HepG2 (cell line): ENCODE results near the gene DNMT1. TPM values are rescaled to one million over a fixed set of nuclear protein-coding genes. Genes with fewer than 3 reads are reported as not detected.
A peak's percentile ranks its signal among the peaks of the same experiment; 100 is the strongest.

ENCODE experiments used
- CHCHD3 ChIP-seq: sonication (generic); formaldehyde crosslinking; IDR thresholded peaks from 2 replicates; pipeline ENCODE4 v1.8.0; 2022; ENCODE audit warnings: mild to moderate bottlenecking, missing genetic modification reagents, moderate library complexity
- HMG20B ChIP-seq: conservative IDR thresholded peaks from 2 replicates; pipeline ENCODE4 v1.6.1; 2016; ENCODE audit warnings: missing genetic modification reagents, missing compliant biosample characterization
- MIER3 ChIP-seq: IDR thresholded peaks from 2 replicates; pipeline ENCODE4 v1.6.1; 2016; ENCODE audit warnings: missing compliant biosample characterization, borderline replicate concordance
- PAF1 ChIP-seq: IDR thresholded peaks from 2 replicates; pipeline ENCODE4 v1.6.1; 2016; ENCODE audit warnings: missing genetic modification reagents, missing compliant biosample characterization
- PHB2 ChIP-seq: fragments of 450-650 bp; IDR thresholded peaks from 2 replicates; pipeline ENCODE4 v1.6.1; 2018; ENCODE audit not compliant: partially characterized antibody
- POLR2A ChIP-seq, 2 experiments: IDR thresholded peaks; 2 replicates each; pipeline ENCODE4 v1.6.1; 2011; ENCODE audit warnings: low read depth in 2 of 2, low read length in 2 of 2, mild to moderate bottlenecking in 1 of 2, moderate library complexity in 1 of 2; ENCODE audit not compliant: insufficient read depth in 1 of 2
- ZFP36L2 ChIP-seq: sonication (generic); formaldehyde crosslinking; IDR thresholded peaks from 2 replicates; pipeline ENCODE4 v1.4.0; 2020; ENCODE audit warnings: missing genetic modification reagents
- ZNF264 ChIP-seq: sonication (generic); formaldehyde crosslinking; IDR thresholded peaks from 2 replicates; pipeline ENCODE4 v1.4.0; 2020; ENCODE audit warnings: missing genetic modification reagents
- ZNF329 ChIP-seq: sonication (generic); formaldehyde crosslinking; IDR thresholded peaks from 2 replicates; pipeline ENCODE4 v1.9.0; 2021; ENCODE audit warnings: low read depth, mild to moderate bottlenecking, missing genetic modification reagents
- ZNF589 ChIP-seq: sonication (generic); formaldehyde crosslinking; conservative IDR thresholded peaks from 2 replicates; pipeline ENCODE4 v1.8.0; 2022; ENCODE audit warnings: mild to moderate bottlenecking, moderate library complexity, missing genetic modification reagents
- ZNF615 ChIP-seq: sonication (generic); formaldehyde crosslinking; IDR thresholded peaks from 2 replicates; pipeline ENCODE4 v1.5.0; 2020; ENCODE audit warnings: mild to moderate bottlenecking, missing genetic modification reagents, borderline replicate concordance
- ZNF772 ChIP-seq: sonication (generic); formaldehyde crosslinking; IDR thresholded peaks from 2 replicates; pipeline ENCODE4 v1.5.0; 2020; ENCODE audit warnings: mild to moderate bottlenecking, missing genetic modification reagents
- polyA plus RNA-seq, 8 experiments: library from polyadenylated mRNA; depleted of rRNA in 3 of 8; stranded (reverse) in 7 of 8; unstranded in 1 of 8; fragments of >200 nt; fragmentation: Illumina TruSeq in 4 of 8; extraction: Trizol in 4 of 8; gene quantifications; 2 replicates each; pipeline versions ENCODE4 v1.2.1 to v1.2.3, GENCODE V29; 2011 to 2016; ENCODE audit warnings: low read depth in 4 of 8, missing spikeins in 1 of 8, mixed read lengths in 1 of 8; ENCODE audit not compliant: insufficient read depth in 1 of 8
- total RNA-seq, 5 experiments: library from RNA; depleted of rRNA; stranded (reverse); fragments of >200 nt; fragmentation: Illumina TruSeq; extraction: Trizol; gene quantifications; 2 replicates each; pipeline ENCODE4 v1.2.3, GENCODE V29; 2016; ENCODE audit warnings: low read depth in 1 of 5
- TF ChIP-seq, protein P1 (sequence below): sonication (generic); formaldehyde crosslinking; IDR thresholded peaks from 2 replicates; pipeline ENCODE4 v1.4.0; 2020; ENCODE audit warnings: missing genetic modification reagents
- TF ChIP-seq, protein P2 (sequence below): sonication (generic); formaldehyde crosslinking; IDR thresholded peaks from 2 replicates; pipeline ENCODE4 v1.4.0; 2020; ENCODE audit warnings: missing genetic modification reagents
- TF ChIP-seq, protein P3 (sequence below): sonication (generic); formaldehyde crosslinking; IDR thresholded peaks from 2 replicates; pipeline ENCODE4 v1.4.0; 2020; ENCODE audit warnings: missing genetic modification reagents
- TF ChIP-seq, protein P4 (sequence below): sonication (generic); formaldehyde crosslinking; IDR thresholded peaks from 2 replicates; pipeline ENCODE4 v1.4.0; 2020; ENCODE audit warnings: missing genetic modification reagents
- TF ChIP-seq, protein P5 (sequence below): sonication (generic); formaldehyde crosslinking; IDR thresholded peaks from 2 replicates; pipeline ENCODE4 v1.4.0; 2020; ENCODE audit warnings: missing genetic modification reagents

The DNMT1 gene
- total and polyA plus RNA-seq, 2 of the 13 experiments (the other 11 are each of a cell fraction or from before 2014, with no cell fraction given) = 31.2 to 91.1 TPM

DNA sequence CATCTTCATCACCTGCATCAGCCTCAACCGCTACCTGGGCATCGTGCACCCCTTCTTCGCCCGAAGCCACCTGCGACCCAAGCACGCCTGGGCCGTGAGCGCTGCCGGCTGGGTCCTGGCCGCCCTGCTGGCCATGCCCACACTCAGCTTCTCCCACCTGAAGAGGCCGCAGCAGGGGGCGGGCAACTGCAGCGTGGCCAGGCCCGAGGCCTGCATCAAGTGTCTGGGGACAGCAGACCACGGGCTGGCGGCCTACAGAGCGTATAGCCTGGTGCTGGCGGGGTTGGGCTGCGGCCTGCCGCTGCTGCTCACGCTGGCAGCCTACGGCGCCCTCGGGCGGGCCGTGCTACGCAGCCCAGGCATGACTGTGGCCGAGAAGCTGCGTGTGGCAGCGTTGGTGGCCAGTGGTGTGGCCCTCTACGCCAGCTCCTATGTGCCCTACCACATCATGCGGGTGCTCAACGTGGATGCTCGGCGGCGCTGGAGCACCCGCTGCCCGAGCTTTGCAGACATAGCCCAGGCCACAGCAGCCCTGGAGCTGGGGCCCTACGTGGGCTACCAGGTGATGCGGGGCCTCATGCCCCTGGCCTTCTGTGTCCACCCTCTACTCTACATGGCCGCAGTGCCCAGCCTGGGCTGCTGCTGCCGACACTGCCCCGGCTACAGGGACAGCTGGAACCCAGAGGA lies 80.6 kb downstream of the DNMT1 start (continued):
- TF ChIP-seq, protein P1, sequence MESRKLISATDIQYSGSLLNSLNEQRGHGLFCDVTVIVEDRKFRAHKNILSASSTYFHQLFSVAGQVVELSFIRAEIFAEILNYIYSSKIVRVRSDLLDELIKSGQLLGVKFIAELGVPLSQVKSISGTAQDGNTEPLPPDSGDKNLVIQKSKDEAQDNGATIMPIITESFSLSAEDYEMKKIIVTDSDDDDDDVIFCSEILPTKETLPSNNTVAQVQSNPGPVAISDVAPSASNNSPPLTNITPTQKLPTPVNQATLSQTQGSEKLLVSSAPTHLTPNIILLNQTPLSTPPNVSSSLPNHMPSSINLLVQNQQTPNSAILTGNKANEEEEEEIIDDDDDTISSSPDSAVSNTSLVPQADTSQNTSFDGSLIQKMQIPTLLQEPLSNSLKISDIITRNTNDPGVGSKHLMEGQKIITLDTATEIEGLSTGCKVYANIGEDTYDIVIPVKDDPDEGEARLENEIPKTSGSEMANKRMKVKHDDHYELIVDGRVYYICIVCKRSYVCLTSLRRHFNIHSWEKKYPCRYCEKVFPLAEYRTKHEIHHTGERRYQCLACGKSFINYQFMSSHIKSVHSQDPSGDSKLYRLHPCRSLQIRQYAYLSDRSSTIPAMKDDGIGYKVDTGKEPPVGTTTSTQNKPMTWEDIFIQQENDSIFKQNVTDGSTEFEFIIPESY = peak; percentile 3; the same call in 1 of the 2 replicates
- TF ChIP-seq ZNF772 = 0 out of 2 replicates have a peak, but pooled peaks have one; percentile 10
- TF ChIP-seq PAF1 = no peak
- TF ChIP-seq PHB2 = no peak
- TF ChIP-seq CHCHD3 (CRISPR knock-in tag) = no peak
- no peak for TF ChIP-seq ZNF264 (CRISPR knock-in tag)
- TF ChIP-seq, protein P2, sequence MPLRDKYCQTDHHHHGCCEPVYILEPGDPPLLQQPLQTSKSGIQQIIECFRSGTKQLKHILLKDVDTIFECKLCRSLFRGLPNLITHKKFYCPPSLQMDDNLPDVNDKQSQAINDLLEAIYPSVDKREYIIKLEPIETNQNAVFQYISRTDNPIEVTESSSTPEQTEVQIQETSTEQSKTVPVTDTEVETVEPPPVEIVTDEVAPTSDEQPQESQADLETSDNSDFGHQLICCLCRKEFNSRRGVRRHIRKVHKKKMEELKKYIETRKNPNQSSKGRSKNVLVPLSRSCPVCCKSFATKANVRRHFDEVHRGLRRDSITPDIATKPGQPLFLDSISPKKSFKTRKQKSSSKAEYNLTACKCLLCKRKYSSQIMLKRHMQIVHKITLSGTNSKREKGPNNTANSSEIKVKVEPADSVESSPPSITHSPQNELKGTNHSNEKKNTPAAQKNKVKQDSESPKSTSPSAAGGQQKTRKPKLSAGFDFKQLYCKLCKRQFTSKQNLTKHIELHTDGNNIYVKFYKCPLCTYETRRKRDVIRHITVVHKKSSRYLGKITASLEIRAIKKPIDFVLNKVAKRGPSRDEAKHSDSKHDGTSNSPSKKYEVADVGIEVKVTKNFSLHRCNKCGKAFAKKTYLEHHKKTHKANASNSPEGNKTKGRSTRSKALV (CRISPR knock-in tag) = no peak
- no peak for TF ChIP-seq ZNF615 (CRISPR knock-in tag)
- no peak for TF ChIP-seq ZFP36L2 (CRISPR knock-in tag)
- no peak for TF ChIP-seq HMG20B (CRISPR knock-in tag)
- TF ChIP-seq, protein P3, sequence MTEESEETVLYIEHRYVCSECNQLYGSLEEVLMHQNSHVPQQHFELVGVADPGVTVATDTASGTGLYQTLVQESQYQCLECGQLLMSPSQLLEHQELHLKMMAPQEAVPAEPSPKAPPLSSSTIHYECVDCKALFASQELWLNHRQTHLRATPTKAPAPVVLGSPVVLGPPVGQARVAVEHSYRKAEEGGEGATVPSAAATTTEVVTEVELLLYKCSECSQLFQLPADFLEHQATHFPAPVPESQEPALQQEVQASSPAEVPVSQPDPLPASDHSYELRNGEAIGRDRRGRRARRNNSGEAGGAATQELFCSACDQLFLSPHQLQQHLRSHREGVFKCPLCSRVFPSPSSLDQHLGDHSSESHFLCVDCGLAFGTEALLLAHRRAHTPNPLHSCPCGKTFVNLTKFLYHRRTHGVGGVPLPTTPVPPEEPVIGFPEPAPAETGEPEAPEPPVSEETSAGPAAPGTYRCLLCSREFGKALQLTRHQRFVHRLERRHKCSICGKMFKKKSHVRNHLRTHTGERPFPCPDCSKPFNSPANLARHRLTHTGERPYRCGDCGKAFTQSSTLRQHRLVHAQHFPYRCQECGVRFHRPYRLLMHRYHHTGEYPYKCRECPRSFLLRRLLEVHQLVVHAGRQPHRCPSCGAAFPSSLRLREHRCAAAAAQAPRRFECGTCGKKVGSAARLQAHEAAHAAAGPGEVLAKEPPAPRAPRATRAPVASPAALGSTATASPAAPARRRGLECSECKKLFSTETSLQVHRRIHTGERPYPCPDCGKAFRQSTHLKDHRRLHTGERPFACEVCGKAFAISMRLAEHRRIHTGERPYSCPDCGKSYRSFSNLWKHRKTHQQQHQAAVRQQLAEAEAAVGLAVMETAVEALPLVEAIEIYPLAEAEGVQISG = no peak
- TF ChIP-seq, protein P4, sequence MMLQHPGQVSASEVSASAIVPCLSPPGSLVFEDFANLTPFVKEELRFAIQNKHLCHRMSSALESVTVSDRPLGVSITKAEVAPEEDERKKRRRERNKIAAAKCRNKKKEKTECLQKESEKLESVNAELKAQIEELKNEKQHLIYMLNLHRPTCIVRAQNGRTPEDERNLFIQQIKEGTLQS (CRISPR knock-in tag) = no peak
- no peak for TF ChIP-seq ZNF329 (CRISPR knock-in tag)
- TF ChIP-seq POLR2A (IDR thresholded peaks at IDR 0.05; ENCODE audit: insufficient read depth in 1 of 2, low read depth in 2 of 2, low read length in 2 of 2) = peak in 1 of 2 experiments; percentile 6; a peak in 1 of 4 replicates
- TF ChIP-seq MIER3 (CRISPR knock-in tag) = no peak
- TF ChIP-seq, protein P5, sequence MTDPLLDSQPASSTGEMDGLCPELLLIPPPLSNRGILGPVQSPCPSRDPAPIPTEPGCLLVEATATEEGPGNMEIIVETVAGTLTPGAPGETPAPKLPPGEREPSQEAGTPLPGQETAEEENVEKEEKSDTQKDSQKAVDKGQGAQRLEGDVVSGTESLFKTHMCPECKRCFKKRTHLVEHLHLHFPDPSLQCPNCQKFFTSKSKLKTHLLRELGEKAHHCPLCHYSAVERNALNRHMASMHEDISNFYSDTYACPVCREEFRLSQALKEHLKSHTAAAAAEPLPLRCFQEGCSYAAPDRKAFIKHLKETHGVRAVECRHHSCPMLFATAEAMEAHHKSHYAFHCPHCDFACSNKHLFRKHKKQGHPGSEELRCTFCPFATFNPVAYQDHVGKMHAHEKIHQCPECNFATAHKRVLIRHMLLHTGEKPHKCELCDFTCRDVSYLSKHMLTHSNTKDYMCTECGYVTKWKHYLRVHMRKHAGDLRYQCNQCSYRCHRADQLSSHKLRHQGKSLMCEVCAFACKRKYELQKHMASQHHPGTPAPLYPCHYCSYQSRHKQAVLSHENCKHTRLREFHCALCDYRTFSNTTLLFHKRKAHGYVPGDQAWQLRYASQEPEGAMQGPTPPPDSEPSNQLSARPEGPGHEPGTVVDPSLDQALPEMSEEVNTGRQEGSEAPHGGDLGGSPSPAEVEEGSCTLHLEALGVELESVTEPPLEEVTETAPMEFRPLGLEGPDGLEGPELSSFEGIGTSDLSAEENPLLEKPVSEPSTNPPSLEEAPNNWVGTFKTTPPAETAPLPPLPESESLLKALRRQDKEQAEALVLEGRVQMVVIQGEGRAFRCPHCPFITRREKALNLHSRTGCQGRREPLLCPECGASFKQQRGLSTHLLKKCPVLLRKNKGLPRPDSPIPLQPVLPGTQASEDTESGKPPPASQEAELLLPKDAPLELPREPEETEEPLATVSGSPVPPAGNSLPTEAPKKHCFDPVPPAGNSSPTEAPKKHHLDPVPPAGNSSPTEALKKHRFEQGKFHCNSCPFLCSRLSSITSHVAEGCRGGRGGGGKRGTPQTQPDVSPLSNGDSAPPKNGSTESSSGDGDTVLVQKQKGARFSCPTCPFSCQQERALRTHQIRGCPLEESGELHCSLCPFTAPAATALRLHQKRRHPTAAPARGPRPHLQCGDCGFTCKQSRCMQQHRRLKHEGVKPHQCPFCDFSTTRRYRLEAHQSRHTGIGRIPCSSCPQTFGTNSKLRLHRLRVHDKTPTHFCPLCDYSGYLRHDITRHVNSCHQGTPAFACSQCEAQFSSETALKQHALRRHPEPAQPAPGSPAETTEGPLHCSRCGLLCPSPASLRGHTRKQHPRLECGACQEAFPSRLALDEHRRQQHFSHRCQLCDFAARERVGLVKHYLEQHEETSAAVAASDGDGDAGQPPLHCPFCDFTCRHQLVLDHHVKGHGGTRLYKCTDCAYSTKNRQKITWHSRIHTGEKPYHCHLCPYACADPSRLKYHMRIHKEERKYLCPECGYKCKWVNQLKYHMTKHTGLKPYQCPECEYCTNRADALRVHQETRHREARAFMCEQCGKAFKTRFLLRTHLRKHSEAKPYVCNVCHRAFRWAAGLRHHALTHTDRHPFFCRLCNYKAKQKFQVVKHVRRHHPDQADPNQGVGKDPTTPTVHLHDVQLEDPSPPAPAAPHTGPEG (CRISPR knock-in tag) = no peak
- no peak for TF ChIP-seq ZNF589
